Smooth muscle cell (in vitro differentiated cells): Measurements from ENCODE around the gene PRRX2. TPM values are rescaled to one million over a fixed set of nuclear protein-coding genes. Genes with fewer than 3 reads are reported as not detected.
"Not testable (repeated sequence)": the region's sequence is repeated elsewhere in the genome, so short reads cannot be mapped to it uniquely, and the experiment has no call there.

Experiments
- DNase-seq: peaks from one replicate; lab custom pipeline; 2025; ENCODE audit not compliant: unreplicated experiment; lab: John Stamatoyannopoulos, UW
- H2AFZ ChIP-seq: fragments of 200-600 bp; sonication (generic); 2 replicates; pipeline ENCODE4 v1.6.0; 2016; ENCODE audit warnings: antibody characterized with exemption, low read depth, mild to moderate bottlenecking
- H3F3A ChIP-seq: fragments of 200-600 bp; sonication (generic); 2 replicates; pipeline ENCODE4 v1.6.0; 2017; ENCODE audit warnings: antibody characterized with exemption, low read depth
- H3K27ac ChIP-seq: fragments of 200-600 bp; sonication (generic); 2 replicates; pipeline ENCODE4 v1.5.1; 2016; ENCODE audit warnings: low read depth, mild to moderate bottlenecking
- H3K27me3 ChIP-seq: fragments of 200-600 bp; sonication (generic); 2 replicates; pipeline ENCODE4 v1.6.1; 2016; ENCODE audit warnings: low read depth, mild to moderate bottlenecking
- H3K36me3 ChIP-seq: fragments of 200-600 bp; sonication (generic); 2 replicates; pipeline ENCODE4 v1.5.1; 2016; ENCODE audit warnings: low read depth
- H3K4me1 ChIP-seq: fragments of 200-600 bp; sonication (generic); 2 replicates; pipeline ENCODE4 v1.5.1; 2016; ENCODE audit warnings: low read depth
- H3K4me2 ChIP-seq: fragments of 200-600 bp; sonication (generic); 2 replicates; pipeline ENCODE4 v1.6.0; 2016; ENCODE audit warnings: mild to moderate bottlenecking
- H3K4me3 ChIP-seq: fragments of 200-600 bp; sonication (generic); 2 replicates; pipeline ENCODE4 v1.5.1; 2016; ENCODE audit warnings: mild to moderate bottlenecking
- H3K79me2 ChIP-seq: fragments of 200-600 bp; sonication (generic); 2 replicates; pipeline ENCODE4 v1.6.0; 2016; ENCODE audit warnings: low read depth, mild to moderate bottlenecking
- H3K9ac ChIP-seq: fragments of 200-600 bp; sonication (generic); 2 replicates; pipeline ENCODE4 v1.6.0; 2016; ENCODE audit warnings: low read depth
- H3K9me3 ChIP-seq: fragments of 200-600 bp; sonication (generic); replicated peaks from 2 replicates; pipeline ENCODE4 v1.5.1; 2016; ENCODE audit warnings: low read depth
- H4K20me1 ChIP-seq: fragments of 200-600 bp; sonication (generic); 2 replicates; pipeline ENCODE4 v1.6.0; 2016; ENCODE audit warnings: low read depth
- WGBS: methylation state at CpG from one replicate; pipeline ENCODE4 v1.1.7; 2016; ENCODE audit warnings: low lambda C conversion rate; 5-methylcytosine and 5-hydroxymethylcytosine counted together
- polyA plus RNA-seq: library from polyadenylated mRNA; unstranded; fragments of >200 nt; fragmentation: Nextera tagmentation; extraction: Ambion mirVana; gene quantifications from 2 replicates; pipeline ENCODE4 v1.2.1, GENCODE V29; 2016
- total RNA-seq: library from RNA; depleted of rRNA; stranded (reverse); fragments of >200 nt; gene quantifications from 2 replicates; pipeline ENCODE4 v1.2.3, GENCODE V29; 2014
- TF ChIP-seq, protein P1 (sequence below): fragments of 200-600 bp; sonication (generic); IDR thresholded peaks from 2 replicates; pipeline ENCODE4 v1.5.1; 2017; ENCODE audit warnings: borderline replicate concordance, mild to moderate bottlenecking, antibody characterized with exemption; ENCODE audit not compliant: insufficient read depth, poor library complexity, severe bottlenecking

The PRRX2 gene
- total and polyA plus RNA-seq, 2 experiments from 2014 or later = 87.7 to 234 TPM

DNA sequence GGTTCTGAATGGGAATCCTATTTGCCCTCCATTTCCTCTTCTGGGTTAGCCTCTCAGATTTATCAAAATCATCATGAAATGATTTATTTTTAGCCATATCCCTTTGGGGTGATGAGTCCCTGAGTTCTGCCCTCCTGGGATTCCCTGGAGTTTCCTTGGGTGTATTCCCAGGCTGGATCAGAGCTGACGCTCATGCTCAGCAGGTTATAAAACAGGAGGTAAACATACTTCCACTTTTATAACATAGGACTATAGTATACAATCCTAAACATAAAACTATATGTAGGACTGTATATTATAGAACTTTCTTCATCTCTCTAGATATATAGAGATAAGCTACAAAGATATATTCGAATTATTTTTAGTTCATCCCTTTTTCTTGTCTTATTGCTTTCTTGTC lies 4.4 kb upstream of the PRRX2 start:
- Histone ChIP-seq H3K4me2 (no peak overlapping the region), H3K27ac (no peak overlapping the region), H2AFZ (no peak overlapping the region), H3K4me1 (no peaks in the 10 kb centered on the region), H3K9me3 (no peaks in the 10 kb centered on the region), H4K20me1 (no peaks in the 10 kb centered on the region), H3K36me3 (no peaks in the 10 kb centered on the region), H3K9ac (no peak overlapping the region), H3F3A (peaks cover 13% of the 10 kb centered on the region), H3K4me3 (no peak overlapping the region), H3K79me2 (no peaks in the 10 kb centered on the region), H3K27me3 (no peaks in the 10 kb centered on the region)
- DNase-seq = no peak
- TF ChIP-seq, protein P1, sequence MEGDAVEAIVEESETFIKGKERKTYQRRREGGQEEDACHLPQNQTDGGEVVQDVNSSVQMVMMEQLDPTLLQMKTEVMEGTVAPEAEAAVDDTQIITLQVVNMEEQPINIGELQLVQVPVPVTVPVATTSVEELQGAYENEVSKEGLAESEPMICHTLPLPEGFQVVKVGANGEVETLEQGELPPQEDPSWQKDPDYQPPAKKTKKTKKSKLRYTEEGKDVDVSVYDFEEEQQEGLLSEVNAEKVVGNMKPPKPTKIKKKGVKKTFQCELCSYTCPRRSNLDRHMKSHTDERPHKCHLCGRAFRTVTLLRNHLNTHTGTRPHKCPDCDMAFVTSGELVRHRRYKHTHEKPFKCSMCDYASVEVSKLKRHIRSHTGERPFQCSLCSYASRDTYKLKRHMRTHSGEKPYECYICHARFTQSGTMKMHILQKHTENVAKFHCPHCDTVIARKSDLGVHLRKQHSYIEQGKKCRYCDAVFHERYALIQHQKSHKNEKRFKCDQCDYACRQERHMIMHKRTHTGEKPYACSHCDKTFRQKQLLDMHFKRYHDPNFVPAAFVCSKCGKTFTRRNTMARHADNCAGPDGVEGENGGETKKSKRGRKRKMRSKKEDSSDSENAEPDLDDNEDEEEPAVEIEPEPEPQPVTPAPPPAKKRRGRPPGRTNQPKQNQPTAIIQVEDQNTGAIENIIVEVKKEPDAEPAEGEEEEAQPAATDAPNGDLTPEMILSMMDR = no peak
- 96% methylated on average over 2 of the region's 2 CpGs for WGBS

DNA sequence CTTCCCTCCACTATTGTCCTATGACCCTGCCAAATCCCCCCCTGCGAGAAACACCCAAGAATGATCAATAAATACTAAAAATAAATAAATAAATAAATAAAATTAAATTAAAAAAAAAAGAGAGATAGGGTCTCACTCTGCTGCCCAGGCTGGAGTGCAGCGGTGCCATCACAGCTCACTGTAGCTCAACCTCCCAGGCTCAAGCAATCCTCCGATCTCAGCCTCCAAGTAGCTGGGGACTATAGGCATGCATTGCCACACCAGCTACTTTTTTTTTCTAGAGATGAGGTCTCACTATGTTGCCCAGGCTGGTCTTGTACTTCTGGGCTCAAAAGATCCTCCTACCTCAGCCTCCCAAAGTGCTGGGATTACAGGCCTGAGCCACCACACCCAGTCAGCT lies 3.2 kb upstream of the PRRX2 start:
- H3K9ac ChIP-seq, H3K9me3 ChIP-seq, H2AFZ ChIP-seq, H3K4me2 ChIP-seq, DNase-seq, H3K27me3 ChIP-seq, H3K4me1 ChIP-seq, H3K36me3 ChIP-seq, H3K27ac ChIP-seq, H4K20me1 ChIP-seq, H3K4me3 ChIP-seq: not testable (repeated sequence)
- peaks cover 13% of the 10 kb centered on the region for H3F3A ChIP-seq
- H3K79me2 ChIP-seq = peaks cover 12% of the 10 kb centered on the region
- 98% methylated on average over 3 of the region's 3 CpGs for WGBS

DNA sequence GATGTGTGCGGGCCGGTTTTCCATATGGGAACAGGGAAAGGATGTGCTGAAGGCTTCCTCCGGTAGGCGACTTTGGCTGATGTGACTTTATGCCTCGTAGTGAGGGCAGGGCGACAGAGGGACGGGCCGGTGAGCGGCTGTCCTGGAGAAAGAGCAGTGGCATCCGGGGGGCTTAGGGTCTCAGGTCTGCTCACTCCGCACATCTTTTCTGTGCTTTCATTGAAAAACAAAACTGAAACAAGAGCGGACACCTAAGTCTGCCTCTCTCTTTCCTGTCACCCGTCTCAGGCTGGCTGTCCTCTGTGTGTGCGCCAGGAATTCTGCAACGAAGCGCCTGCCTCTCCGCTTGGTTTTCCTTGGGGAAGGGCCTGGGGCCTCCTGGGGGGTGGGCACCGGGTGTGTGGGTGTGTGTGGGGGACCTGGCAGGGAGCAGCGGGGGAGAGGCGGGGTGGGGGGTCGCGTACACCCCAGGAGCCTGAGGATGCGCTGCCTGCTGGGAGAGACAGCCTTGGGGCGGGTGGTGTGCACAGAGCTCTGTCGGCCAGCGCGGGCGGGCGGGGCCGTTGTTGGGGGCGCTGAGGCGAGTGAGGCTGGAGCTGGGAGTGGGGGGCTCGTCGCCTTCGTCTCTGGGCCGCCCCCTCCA lies 580 bp upstream of the PRRX2 start:
- H3K4me2 ChIP-seq = peak overlapping the region; percentile 91
- H2AFZ ChIP-seq = peak overlapping the region; percentile 87
- peaks cover 13% of the 10 kb centered on the region for H3F3A ChIP-seq
- H3K9ac ChIP-seq = no peak overlapping the region
- peaks cover 17% of the 10 kb centered on the region for H4K20me1 ChIP-seq
- peaks cover 7% of the 10 kb centered on the region for H3K4me1 ChIP-seq
- peak overlapping the region; percentile 57 for H3K4me3 ChIP-seq
- no peaks in the 10 kb centered on the region for H3K9me3 ChIP-seq
- H3K27me3 ChIP-seq = no peaks in the 10 kb centered on the region
- WGBS = 9% methylated on average over 20 of the region's 36 CpGs
- no peaks in the 10 kb centered on the region for H3K36me3 ChIP-seq
- TF ChIP-seq, protein P1 = no peak
- H3K27ac ChIP-seq = peak overlapping the region; percentile 45
- DNase-seq = peak; percentile 50
- peaks cover 32% of the 10 kb centered on the region for H3K79me2 ChIP-seq

DNA sequence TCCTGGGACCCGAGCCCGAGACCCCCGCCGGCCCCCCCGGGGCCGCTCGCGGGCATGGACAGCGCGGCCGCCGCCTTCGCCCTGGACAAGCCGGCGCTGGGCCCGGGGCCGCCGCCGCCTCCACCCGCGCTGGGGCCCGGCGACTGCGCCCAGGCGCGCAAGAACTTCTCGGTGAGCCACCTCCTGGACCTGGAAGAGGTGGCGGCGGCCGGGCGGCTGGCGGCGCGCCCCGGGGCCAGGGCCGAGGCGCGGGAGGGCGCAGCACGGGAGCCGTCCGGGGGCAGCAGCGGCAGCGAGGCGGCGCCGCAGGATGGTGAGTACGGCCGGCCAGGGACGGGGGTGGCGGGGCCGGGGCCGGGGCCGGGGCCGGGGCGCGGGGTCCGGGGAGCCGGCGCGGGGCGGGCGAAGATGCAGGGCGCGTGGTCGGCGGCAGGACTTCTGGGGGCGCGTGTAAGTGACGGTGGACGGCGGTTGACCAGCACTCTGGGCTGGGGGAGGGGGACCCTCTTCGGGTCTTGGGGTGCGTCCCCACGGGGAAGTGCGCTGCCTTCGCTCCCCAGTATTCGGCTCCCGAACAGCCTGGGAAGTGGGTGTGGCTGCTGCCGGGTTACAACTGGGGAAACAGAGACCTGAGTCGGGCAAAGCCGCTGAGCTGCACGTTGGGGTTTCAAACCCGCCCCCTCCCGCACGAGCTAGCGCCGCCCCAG lies 520 bp downstream of the PRRX2 start:
- Histone ChIP-seq H2AFZ (no peak overlapping the region), H3K9ac (peak overlapping the region; percentile 39)
- 7% methylated on average over 32 of the region's 88 CpGs for WGBS

More for the DNA sequence above, 520 bp downstream of the PRRX2 start:
- Histone ChIP-seq H3K4me3 (peak overlapping the region; percentile 57), H4K20me1 (peaks cover 28% of the 10 kb centered on the region), H3K27me3 (no peaks in the 10 kb centered on the region), H3K79me2 (peaks cover 43% of the 10 kb centered on the region), H3K9me3 (no peaks in the 10 kb centered on the region), H3K4me2 (peak overlapping the region; percentile 91), H3F3A (peaks cover 13% of the 10 kb centered on the region), H3K27ac (peak overlapping the region; percentile 15), H3K4me1 (peaks cover 7% of the 10 kb centered on the region), H3K36me3 (no peaks in the 10 kb centered on the region)
- TF ChIP-seq, protein P1 = no peak
- no peak for DNase-seq
